ENCODE results near the gene RHOJ. TPM values are rescaled to one million over a fixed set of nuclear protein-coding genes. Genes with fewer than 3 reads are reported as not detected.

RHOJ gene
- total and polyA plus RNA-seq, 2 experiments from 2014 or later, result 0.17 TPM; not detected in 1

- no peaks in the 10 kb centered on the region for H3K27me3 Mint-ChIP-seq (ENCODE audit: insufficient read depth, low read depth, poor library complexity)
- Histone ChIP-seq H3K27me3 (ENCODE audit: insufficient read depth) (no peaks in the 10 kb centered on the region), H3K27ac (ENCODE audit: low read depth) (no peak overlapping the region), H3K79me2 (replicated peaks; ENCODE audit: insufficient read depth) (no peaks in the 10 kb centered on the region), H4K20me1 (replicated peaks; ENCODE audit: insufficient read depth) (no peaks in the 10 kb centered on the region), H3F3A (replicated peaks; ENCODE audit: low read depth) (no peaks in the 10 kb centered on the region), H3K36me3 (ENCODE audit: insufficient read depth) (no peaks in the 10 kb centered on the region), H3K9me2 (ENCODE audit: insufficient read depth) (no peaks in the 10 kb centered on the region; the same call in none of the 2 replicates), H3K4me2 (no peak overlapping the region), H3K4me3 (no peak overlapping the region), H3K4me1 (ENCODE audit: insufficient read depth) (no peaks in the 10 kb centered on the region), H2AFZ (no peak overlapping the region)
- H3K27ac Mint-ChIP-seq, result no peak overlapping the region
- TF ChIP-seq NANOG (IDR thresholded peaks at IDR 0.05; ENCODE audit: borderline replicate concordance), result no peak
- DNase-seq (ENCODE audit: low spot score) (no peak), ATAC-seq (no peak)
- H3K4me1 Mint-ChIP-seq, result no peaks in the 10 kb centered on the region
- H3K4me3 Mint-ChIP-seq, result no peak overlapping the region
- peaks cover 13% of the 10 kb centered on the region; the same call in 2 of the 3 replicates for H3K36me3 Mint-ChIP-seq (ENCODE audit: low read depth)
- peaks cover 18% of the 10 kb centered on the region for H3K9me3 Mint-ChIP-seq
Measured at GRCh38 chr14:63192085-63192484, 12.2 kb upstream of the RHOJ start.

- no peaks in the 10 kb centered on the region; the same call in none of the 2 replicates for H3K9me2 ChIP-seq (ENCODE audit: insufficient read depth)
- no peak overlapping the region for H2AFZ ChIP-seq
- H3K4me2 ChIP-seq, result no peak overlapping the region
- H3K4me3 ChIP-seq, result no peak overlapping the region
- no peak for ATAC-seq
- no peak overlapping the region for H3K27ac Mint-ChIP-seq
- no peaks in the 10 kb centered on the region for H3K36me3 ChIP-seq (ENCODE audit: insufficient read depth)
- peaks cover under 1% of the 10 kb centered on the region; the same call in 1 of the 3 replicates for H3K4me1 Mint-ChIP-seq
- H3K27me3 Mint-ChIP-seq (ENCODE audit: insufficient read depth, low read depth, poor library complexity), result no peaks in the 10 kb centered on the region
- H3K27ac ChIP-seq (ENCODE audit: low read depth), result no peak overlapping the region
- TF ChIP-seq CTCF (conservative IDR thresholded peaks at IDR 0.05; ENCODE audit: low read depth in 2 of 2), result no peak
- no peaks in the 10 kb centered on the region for H3K27me3 ChIP-seq (ENCODE audit: insufficient read depth)
- no peak overlapping the region for H3K4me3 Mint-ChIP-seq
- H3K36me3 Mint-ChIP-seq (ENCODE audit: low read depth), result peaks cover 13% of the 10 kb centered on the region; the same call in 2 of the 3 replicates
- H3K9me3 Mint-ChIP-seq, result peaks cover 18% of the 10 kb centered on the region
- no peaks in the 10 kb centered on the region for H3F3A ChIP-seq (replicated peaks; ENCODE audit: low read depth)
- DNase-seq (ENCODE audit: low spot score), result no peak
- H4K20me1 ChIP-seq (replicated peaks; ENCODE audit: insufficient read depth), result no peaks in the 10 kb centered on the region
- no peaks in the 10 kb centered on the region for H3K79me2 ChIP-seq (replicated peaks; ENCODE audit: insufficient read depth)
- no peaks in the 10 kb centered on the region for H3K4me1 ChIP-seq (ENCODE audit: insufficient read depth)
Measured at GRCh38 chr14:63193236-63193635, 11.0 kb upstream of the RHOJ start.

- Mint-ChIP-seq H3K4me3 (no peak overlapping the region), H3K36me3 (ENCODE audit: low read depth) (peaks cover 3% of the 10 kb centered on the region; the same call in 2 of the 3 replicates)
- no peaks in the 10 kb centered on the region for H4K20me1 ChIP-seq (replicated peaks; ENCODE audit: insufficient read depth)
- TF ChIP-seq JUNB (IDR thresholded peaks at IDR 0.05; ENCODE audit: unreplicated experiment), result no peak
- no peak for TF ChIP-seq POLR2AphosphoS5 (IDR thresholded peaks at IDR 0.05; ENCODE audit: low read depth)
- no peak for TF ChIP-seq CREB1 (CRISPR knock-in tag; IDR thresholded peaks at IDR 0.05; ENCODE audit: low read depth)
- TF ChIP-seq CTCF (conservative IDR thresholded peaks at IDR 0.05; ENCODE audit: low read depth in 2 of 2), result no peak
- no peak for TF ChIP-seq ZNF331 (CRISPR knock-in tag; IDR thresholded peaks at IDR 0.05; ENCODE audit: low read depth)
- TF ChIP-seq ZNF114 (CRISPR knock-in tag; IDR thresholded peaks at IDR 0.05), result no peak
- TF ChIP-seq ETS1 (IDR thresholded peaks at IDR 0.05), result no peak
Measured at GRCh38 chr14:63200035-63200740, 4.1 kb upstream of the RHOJ start.

More at GRCh38 chr14:63200035-63200740, 4.1 kb upstream of the RHOJ start:
- Histone ChIP-seq H3K79me2 (replicated peaks; ENCODE audit: insufficient read depth) (no peaks in the 10 kb centered on the region), H3K36me3 (ENCODE audit: insufficient read depth) (no peaks in the 10 kb centered on the region), H3K27ac (ENCODE audit: low read depth) (no peak overlapping the region), H3K4me1 (ENCODE audit: insufficient read depth) (peaks cover 8% of the 10 kb centered on the region), H2AFZ (no peak overlapping the region), H3K27me3 (ENCODE audit: insufficient read depth) (no peaks in the 10 kb centered on the region), H3K4me3 (no peak overlapping the region), H3F3A (replicated peaks; ENCODE audit: low read depth) (no peaks in the 10 kb centered on the region), H3K4me2 (no peak overlapping the region), H3K9me2 (ENCODE audit: insufficient read depth) (no peaks in the 10 kb centered on the region; the same call in none of the 2 replicates)
- Mint-ChIP-seq H3K9me3 (peaks cover 8% of the 10 kb centered on the region), H3K27me3 (ENCODE audit: insufficient read depth, low read depth, poor library complexity) (no peaks in the 10 kb centered on the region), H3K27ac (no peak overlapping the region), H3K4me1 (peaks cover 2% of the 10 kb centered on the region; the same call in 2 of the 3 replicates)
- no peak for ATAC-seq
- DNase-seq (ENCODE audit: low spot score), result no peak
